Activated T-cell treated with anti-CD3 and anti-CD28 coated beads for 1 hour (primary cell): Measurements from ENCODE around the gene ZSCAN31.
"Not testable (repeated sequence)": the region's sequence is repeated elsewhere in the genome, so short reads cannot be mapped to it uniquely, and the experiment has no call there.

ENCODE experiments used
- DNase-seq: peaks from one replicate; pipeline ENCODE4 v3.0.0-alpha.2; 2020; ENCODE audit warnings: low read depth

Gene ZSCAN31

DNA sequence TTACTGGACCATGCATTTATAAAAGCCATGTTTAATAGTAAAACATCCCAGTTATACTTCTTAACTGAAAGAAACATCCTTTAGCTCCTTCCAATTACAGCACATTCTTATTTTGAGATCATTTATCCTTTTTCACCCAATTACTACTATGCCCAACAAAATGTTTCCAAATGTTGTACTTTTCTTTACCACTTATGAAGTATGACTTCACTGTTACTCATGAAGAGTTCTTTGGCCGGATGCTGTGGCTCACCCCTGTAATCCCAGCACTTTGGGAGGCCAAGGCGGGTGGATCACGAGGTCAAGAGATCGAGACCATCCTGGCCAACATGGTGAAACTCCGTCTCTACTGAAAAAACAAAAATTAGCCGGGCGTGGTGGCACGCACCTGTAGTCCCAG is 18.1 kb downstream of the ZSCAN31 start:
- not testable (repeated sequence) for DNase-seq

GRCh38 chr6:28315628-28316027 is 20.3 kb downstream of the ZSCAN31 start:
- DNase-seq: no peak

DNA sequence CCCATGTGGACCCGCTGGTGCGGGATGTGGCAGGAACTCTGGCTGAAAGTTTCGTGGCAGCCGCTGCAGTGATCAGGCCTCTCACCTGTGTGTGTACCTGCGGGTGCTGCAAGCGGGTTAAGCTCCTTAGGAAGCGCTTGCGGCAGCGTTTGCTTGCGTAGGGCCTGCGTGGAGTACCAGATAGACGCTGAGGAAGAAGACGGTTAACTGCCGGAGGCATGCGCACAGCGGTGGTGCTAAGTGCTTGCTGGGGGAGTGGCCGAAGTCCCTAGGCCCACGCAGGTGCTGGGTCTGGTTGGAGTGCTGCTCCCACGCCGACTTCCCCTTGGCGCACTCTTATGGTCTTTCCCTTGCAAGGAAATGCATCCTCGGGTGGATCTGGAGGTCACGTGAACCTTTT is 23.0 kb downstream of the ZSCAN31 start:
- DNase-seq: no peak

DNA sequence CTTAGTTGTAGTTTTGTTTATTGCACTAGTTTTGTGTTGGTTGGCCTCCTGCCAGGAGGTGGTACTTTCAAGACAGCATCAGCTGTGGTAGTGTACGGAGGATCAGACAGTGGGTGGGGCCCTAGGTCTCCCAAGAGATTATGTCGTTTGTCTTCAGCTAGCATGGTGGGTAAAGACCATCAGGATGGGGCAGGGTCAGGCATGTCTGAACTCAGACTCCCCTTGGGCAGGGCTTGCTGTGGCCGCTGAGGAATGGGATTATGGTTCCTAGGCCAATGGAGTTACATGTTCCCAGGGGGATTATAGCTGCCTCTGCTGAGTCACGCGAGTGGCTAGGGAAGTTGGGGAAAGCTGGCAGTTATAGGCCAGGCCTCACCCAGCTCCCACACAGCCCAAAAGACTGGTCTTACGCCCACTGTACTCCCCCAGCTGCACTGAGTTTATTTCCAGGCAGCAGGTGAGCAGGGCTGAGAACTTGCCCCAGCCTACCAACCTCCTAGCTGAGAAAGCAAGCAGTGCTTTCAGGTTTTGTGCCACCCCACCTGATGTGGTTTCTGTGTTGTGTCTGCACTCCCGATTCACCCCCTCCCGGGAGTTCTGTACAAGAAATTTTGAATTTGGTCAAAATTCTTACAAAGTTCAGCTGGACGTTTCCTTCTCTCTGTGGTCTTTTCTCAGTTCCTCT is 24.7 kb downstream of the ZSCAN31 start:
- DNase-seq: no peak

- not testable (repeated sequence) for DNase-seq
Observed at GRCh38 chr6:28306363-28306762, 29.6 kb downstream of the ZSCAN31 start.

- no peak for DNase-seq
Observed at GRCh38 chr6:28303570-28303969, 32.4 kb downstream of the ZSCAN31 start.

DNA sequence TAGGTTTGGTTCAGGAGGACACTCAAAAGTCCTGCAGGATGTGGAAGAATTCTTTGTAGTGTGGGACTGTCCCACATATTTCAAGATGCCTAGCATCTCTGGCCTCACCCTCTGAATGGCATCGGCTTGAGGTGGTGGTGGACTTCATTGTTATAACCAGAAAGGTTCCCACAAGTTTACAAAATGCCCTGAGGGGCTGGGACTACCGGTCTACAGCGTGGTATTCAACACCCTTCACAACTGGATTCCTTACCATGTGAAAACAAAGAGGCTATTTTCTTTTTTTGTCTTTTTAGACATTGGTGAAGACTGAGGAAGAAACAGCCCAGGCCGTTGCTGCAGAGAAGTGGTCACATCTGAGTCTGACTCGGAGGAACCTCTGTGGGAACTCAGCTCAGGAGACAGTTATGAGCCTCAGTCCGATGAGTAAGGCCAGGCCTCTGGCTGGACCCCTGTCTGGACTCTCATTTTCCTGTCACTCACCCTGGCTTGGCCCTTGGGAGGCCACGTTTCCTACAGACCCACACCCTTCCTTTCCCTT is 39.4 kb downstream of the ZSCAN31 start:
- DNase-seq: no peak

- no peak for DNase-seq
Observed at GRCh38 chr6:28295326-28295725, 40.6 kb downstream of the ZSCAN31 start.

GRCh38 chr6:28291573-28291972 is 44.4 kb downstream of the ZSCAN31 start:
- no peak for DNase-seq

- DNase-seq: no peak
Observed at GRCh38 chr6:28282926-28283325, 53.0 kb downstream of the ZSCAN31 start.

DNA sequence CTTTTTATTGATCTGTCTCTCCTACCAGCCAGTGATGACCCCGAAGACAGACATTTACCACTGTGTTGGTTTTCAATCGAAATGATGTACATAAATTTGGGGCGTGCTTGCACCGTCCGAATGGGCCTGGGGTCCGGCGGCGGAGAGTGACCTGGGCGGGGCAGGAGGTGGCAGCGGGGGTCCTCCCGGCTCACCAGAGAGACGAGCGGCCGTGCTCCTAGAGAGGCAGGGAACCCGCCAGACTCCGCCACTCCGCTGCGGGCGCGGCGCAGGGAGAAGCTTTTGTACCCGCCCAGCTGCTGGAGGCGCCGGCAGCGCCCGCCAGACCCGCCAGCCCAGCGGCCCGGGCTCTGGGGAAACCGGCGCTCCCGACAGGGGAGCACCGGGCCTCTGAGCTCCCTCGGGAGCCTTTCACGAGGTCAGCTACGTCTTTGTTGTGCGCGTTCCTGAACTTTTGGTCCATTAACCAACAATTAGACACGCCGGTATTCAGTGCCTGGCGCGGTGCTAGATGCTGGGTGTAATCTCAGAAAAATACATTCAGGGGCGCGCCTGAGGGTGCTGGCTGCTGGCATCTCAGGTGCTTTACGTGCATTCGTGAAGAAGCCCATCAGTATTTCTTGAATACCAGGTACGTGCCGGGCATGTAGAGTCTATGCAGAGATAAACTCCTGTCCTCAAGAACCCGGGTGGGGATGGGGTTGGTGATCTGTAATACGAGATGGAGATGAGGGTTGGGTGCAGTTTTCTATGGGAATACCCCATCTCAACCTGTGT is 54.5 kb downstream of the ZSCAN31 start, which contains the start of gene PGBD1:
PGBD1 (plus strand) TSS at position 285 of the 777 bp plus-strand sequence. CDS start 2,242 bp downstream, outside the sequence.
- peak; percentile 23 for DNase-seq

DNA sequence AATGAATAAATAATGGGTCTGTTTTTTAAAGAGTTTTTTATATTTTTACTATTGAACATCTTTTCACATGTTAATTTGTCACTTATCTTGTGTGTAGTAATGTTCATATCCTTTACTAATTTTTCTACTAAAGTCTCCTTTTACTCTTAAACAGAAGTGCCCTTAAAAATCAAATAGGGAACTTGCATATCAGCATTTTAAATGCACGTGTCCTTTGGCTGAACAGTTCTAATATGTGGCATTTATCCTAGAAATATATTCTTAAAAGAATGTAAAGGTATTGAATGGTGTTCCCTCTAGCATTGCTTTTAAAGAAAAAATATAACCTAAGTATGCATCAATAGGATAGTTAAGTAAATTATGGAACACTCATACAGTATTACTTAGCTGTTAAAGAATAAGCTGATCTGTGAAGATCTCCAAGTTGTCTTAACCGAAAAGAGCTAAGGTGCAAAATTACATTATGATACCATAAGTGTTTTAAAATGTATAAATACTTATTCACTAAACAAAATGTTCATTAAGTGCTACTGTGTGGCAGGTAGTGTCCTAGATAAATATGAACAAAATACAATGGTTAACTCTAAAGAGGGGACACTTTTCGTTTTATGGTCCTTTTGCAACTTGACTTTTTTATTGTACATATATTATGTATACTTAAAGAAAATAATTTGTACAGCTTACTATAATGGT is 55.2 kb downstream of the ZSCAN31 start:
- no peak for DNase-seq

- no peak for DNase-seq
Observed at GRCh38 chr6:28277746-28278145, 58.2 kb downstream of the ZSCAN31 start.

- DNase-seq: no peak
Observed at GRCh38 chr6:28274888-28275287, 61.1 kb downstream of the ZSCAN31 start.
